BE2C (cell line): ENCODE measurements around the gene PRRG4. TPM values are rescaled to one million over a fixed set of nuclear protein-coding genes. Genes with fewer than 3 reads are reported as not detected.
"Not testable (repeated sequence)": the region's sequence is repeated elsewhere in the genome, so short reads cannot be mapped to it uniquely, and the experiment has no call there.

ENCODE experiments used
- DNase-seq: peaks from one replicate; pipeline ENCODE4 v3.0.0-alpha.2; 2020
- H3K27me3 ChIP-seq: fragments of 250-450 bp; sonication (Bioruptor Pico); 2 replicates; pipeline ENCODE4 v1.5.1; 2020; ENCODE audit warnings: mild to moderate bottlenecking
- H3K36me3 ChIP-seq: fragments of 250-450 bp; sonication (Bioruptor Pico); 2 replicates; pipeline ENCODE4 v1.5.1; 2020; ENCODE audit warnings: mild to moderate bottlenecking
- H3K4me1 ChIP-seq: fragments of 250-450 bp; sonication (Bioruptor Pico); 2 replicates; pipeline ENCODE4 v1.5.1; 2020
- H3K4me3 ChIP-seq: 2 replicates; pipeline ENCODE4 v1.5.1; 2011; ENCODE audit warnings: low read depth, low read length
- H3K9me3 ChIP-seq: fragments of 250-450 bp; sonication (Bioruptor Pico); 2 replicates; pipeline ENCODE4 v1.5.1; 2020
- polyA plus RNA-seq: library from polyadenylated mRNA; unstranded; fragments of >200 nt; gene quantifications from one replicate; pipeline ENCODE4 v1.2.1, GENCODE V29; 2012; ENCODE audit warnings: low read depth, missing spikeins; ENCODE audit not compliant: insufficient read length, insufficient read depth
- TF ChIP-seq, protein P1 (sequence below): IDR thresholded peaks from 2 replicates; pipeline ENCODE4 v1.5.1; 2012; ENCODE audit warnings: mild to moderate bottlenecking, low read depth, low read length

The PRRG4 gene
- polyA plus RNA-seq = not detected

DNA sequence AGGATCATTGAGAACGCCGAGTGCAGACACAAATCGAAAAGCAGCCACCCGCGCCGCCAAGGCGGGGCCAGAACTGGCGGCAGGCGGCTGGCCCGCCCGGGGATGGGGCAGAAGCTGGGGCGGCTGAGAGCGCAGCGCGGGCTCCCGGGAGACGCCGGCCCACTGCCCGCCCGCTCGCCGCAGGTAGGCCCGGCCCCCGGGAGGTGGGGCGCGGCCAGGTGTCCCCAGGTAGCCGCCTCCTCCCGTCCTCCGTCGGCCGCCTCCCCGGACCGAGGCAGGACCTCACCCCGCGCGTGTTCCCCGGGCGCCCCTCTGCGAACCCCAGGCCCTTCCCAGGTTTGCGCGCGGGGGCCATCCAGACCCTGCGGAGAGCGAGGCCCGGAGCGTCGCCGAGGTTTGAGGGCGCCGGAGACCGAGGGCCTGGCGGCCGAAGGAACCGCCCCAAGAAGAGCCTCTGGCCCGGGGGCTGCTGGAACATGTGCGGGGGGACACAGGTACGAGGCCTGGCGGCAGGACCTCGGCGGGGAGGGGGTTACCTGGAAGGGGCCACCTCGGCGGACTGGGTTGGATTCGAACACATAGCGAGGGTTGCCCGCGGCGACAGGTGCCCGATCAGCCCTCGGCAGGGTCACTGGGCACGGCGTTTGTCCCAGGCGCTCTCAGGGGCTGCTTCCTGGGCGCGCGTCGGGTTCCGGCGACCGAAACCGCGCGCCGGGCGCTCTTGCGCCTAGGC is at the start of gene PRRG4:
Gene PRRG4 (plus strand): TSS at position 248 of the 733 bp plus-strand sequence. CDS start 603 bp downstream, outside the sequence.
- H3K36me3 ChIP-seq = no peaks in the 10 kb centered on the region
- H3K27me3 ChIP-seq = peaks cover 10% of the 10 kb centered on the region
- H3K4me1 ChIP-seq = no peaks in the 10 kb centered on the region
- DNase-seq = peak; percentile 24
- H3K9me3 ChIP-seq = no peaks in the 10 kb centered on the region
- peak within 1 kb of the TSS; percentile 49 for H3K4me3 ChIP-seq
- TF ChIP-seq, protein P1, sequence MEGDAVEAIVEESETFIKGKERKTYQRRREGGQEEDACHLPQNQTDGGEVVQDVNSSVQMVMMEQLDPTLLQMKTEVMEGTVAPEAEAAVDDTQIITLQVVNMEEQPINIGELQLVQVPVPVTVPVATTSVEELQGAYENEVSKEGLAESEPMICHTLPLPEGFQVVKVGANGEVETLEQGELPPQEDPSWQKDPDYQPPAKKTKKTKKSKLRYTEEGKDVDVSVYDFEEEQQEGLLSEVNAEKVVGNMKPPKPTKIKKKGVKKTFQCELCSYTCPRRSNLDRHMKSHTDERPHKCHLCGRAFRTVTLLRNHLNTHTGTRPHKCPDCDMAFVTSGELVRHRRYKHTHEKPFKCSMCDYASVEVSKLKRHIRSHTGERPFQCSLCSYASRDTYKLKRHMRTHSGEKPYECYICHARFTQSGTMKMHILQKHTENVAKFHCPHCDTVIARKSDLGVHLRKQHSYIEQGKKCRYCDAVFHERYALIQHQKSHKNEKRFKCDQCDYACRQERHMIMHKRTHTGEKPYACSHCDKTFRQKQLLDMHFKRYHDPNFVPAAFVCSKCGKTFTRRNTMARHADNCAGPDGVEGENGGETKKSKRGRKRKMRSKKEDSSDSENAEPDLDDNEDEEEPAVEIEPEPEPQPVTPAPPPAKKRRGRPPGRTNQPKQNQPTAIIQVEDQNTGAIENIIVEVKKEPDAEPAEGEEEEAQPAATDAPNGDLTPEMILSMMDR = no peak

DNA sequence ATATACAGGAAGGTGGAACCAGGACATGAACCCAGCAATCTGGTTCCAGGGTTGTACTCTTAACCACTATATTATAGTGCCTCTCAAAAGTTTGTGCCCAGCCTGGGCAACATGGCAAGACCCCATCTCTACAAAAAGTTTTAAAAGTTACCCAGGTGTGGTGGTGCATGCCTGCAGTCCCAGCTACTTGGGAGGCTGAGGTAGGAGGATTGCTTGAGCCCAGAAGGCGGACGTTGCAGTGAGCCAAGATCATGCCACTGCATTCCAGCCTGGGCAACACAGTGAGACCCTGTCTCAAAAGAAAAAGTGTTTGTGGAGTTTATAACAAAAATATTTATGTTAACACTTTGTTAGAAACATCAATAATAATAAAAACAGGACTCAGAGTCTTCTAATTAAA is 48.9 kb upstream of the PRRG4 start:
- H3K4me1 ChIP-seq, H3K4me3 ChIP-seq, H3K9me3 ChIP-seq, DNase-seq, H3K27me3 ChIP-seq, H3K36me3 ChIP-seq: not testable (repeated sequence)

DNA sequence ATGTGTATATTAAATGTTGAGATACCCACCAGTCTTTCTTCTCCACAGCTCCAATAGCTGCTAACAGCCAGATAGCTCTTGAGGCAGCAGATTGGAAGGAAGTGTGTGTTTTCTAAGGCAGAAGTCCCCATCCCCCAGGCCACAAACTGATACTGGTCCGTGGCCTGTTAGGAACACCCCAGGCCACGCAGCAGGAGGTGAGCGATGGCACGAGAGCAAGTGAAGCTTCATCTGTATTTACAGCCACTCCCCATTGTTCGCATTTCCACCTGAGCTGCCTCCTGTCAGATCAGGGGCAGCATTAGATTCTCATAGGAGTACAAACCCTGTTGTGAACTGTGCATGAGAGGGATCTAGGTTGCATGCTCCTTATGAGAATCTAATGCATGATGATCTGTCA is 48.0 kb upstream of the PRRG4 start:
- no peaks in the 10 kb centered on the region; the same call in 1 of the 2 replicates for H3K27me3 ChIP-seq
- H3K4me3 ChIP-seq = no peak overlapping the region
- TF ChIP-seq, protein P1 = no peak
- no peaks in the 10 kb centered on the region for H3K9me3 ChIP-seq
- H3K36me3 ChIP-seq = no peaks in the 10 kb centered on the region
- no peaks in the 10 kb centered on the region for H3K4me1 ChIP-seq
- DNase-seq = no peak

DNA sequence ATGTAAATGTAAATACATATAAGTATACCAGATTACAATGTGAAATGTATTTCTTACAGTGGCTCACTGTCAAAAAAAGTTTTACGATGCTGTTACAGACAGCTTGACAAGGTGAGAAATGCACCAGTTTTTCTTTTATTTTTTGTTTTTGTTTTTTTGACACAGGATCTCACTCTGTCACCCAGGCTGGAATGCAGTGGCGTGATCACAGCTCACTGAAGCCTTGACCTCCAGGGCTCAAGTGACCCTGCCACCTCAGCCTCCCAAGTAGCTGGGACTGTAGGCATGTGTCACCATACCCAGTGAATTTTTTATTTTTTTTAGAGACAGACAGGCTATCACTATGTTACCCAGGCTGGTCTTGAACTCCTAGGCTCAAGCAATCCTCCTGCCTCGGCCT is 44.5 kb upstream of the PRRG4 start:
- Histone ChIP-seq H3K4me3 (no peak overlapping the region), H3K36me3 (no peaks in the 10 kb centered on the region), H3K27me3 (peaks cover 3% of the 10 kb centered on the region; the same call in 1 of the 2 replicates), H3K9me3 (no peaks in the 10 kb centered on the region), H3K4me1 (no peaks in the 10 kb centered on the region)
- TF ChIP-seq, protein P1 = no peak
- no peak for DNase-seq

DNA sequence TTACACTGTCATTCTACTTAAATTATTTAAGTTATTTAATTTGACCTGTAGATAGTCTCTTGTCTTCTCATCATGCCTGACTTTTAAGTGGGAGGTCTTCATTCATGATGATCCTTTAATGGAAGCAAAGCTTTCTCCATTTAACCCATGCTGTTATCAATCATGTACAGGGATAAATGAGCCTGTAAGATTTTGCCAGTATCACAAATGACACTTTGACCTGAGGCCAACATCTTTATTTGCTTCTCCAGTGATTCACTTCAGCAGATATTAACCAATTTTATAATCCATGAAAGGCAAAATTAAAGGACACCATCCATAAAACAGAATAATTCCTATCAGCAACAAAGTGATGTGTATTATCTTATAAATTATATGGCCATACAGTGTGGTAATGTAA is 42.9 kb upstream of the PRRG4 start:
- Histone ChIP-seq H3K36me3 (no peaks in the 10 kb centered on the region), H3K4me1 (no peaks in the 10 kb centered on the region), H3K9me3 (no peaks in the 10 kb centered on the region), H3K27me3 (peaks cover 3% of the 10 kb centered on the region; the same call in 1 of the 2 replicates), H3K4me3 (no peak overlapping the region)
- peak; percentile 17 for DNase-seq
- TF ChIP-seq, protein P1 = no peak

DNA sequence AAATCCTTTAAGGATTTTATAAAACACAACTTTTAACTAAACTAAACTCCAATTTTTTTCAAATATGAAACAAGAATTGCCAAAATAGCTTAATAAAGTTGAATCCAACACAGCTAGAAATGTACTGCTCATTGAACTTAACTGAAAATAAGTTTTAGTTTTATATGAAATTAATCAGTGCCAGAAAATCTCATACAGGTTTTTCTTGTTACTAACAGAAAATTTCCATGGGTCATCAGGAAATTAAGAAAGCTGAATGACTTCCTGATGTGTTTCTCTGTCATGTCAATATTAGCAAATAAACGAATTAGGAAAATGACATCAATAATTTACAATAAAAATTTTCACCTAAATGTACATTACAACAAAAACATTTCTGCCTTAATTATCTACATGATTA is 38.8 kb upstream of the PRRG4 start:
- H3K4me1 ChIP-seq = no peaks in the 10 kb centered on the region
- peaks cover 7% of the 10 kb centered on the region; the same call in 1 of the 2 replicates for H3K27me3 ChIP-seq
- TF ChIP-seq, protein P1 = no peak
- H3K4me3 ChIP-seq = no peak overlapping the region
- H3K9me3 ChIP-seq = no peaks in the 10 kb centered on the region
- no peaks in the 10 kb centered on the region for H3K36me3 ChIP-seq
- DNase-seq = no peak
